Coronary artery (tissue), 2 donors: ENCODE data around the gene HIVEP1.

Experiments used
- DNase-seq: peaks from one replicate; pipeline ENCODE4 v3.0.0-alpha.2; 2017; ENCODE audit warnings: low spot score
- H3K27ac ChIP-seq, 2 donors: fragments of 200-600 bp; sonication (generic); one replicate each; pipeline ENCODE4 v1.5.1; 2016 to 2019
- H3K4me3 ChIP-seq: fragments of 200-600 bp; sonication (generic); 2 replicates; pipeline ENCODE4 v1.5.1; 2016; ENCODE audit warnings: mild to moderate bottlenecking, moderate library complexity
- TF ChIP-seq, protein P1 (sequence below): fragments of 200-600 bp; sonication (generic); IDR thresholded peaks from one replicate; pipeline ENCODE4 v1.5.1; 2019; ENCODE audit warnings: antibody characterized with exemption

Gene HIVEP1

GRCh38 chr6:12169377-12169776 lies 157.3 kb downstream of the HIVEP1 start:
- Histone ChIP-seq H3K4me3 (no peak overlapping the region), H3K27ac (no peak overlapping the region)
- TF ChIP-seq, protein P1, sequence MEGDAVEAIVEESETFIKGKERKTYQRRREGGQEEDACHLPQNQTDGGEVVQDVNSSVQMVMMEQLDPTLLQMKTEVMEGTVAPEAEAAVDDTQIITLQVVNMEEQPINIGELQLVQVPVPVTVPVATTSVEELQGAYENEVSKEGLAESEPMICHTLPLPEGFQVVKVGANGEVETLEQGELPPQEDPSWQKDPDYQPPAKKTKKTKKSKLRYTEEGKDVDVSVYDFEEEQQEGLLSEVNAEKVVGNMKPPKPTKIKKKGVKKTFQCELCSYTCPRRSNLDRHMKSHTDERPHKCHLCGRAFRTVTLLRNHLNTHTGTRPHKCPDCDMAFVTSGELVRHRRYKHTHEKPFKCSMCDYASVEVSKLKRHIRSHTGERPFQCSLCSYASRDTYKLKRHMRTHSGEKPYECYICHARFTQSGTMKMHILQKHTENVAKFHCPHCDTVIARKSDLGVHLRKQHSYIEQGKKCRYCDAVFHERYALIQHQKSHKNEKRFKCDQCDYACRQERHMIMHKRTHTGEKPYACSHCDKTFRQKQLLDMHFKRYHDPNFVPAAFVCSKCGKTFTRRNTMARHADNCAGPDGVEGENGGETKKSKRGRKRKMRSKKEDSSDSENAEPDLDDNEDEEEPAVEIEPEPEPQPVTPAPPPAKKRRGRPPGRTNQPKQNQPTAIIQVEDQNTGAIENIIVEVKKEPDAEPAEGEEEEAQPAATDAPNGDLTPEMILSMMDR = no peak
- DNase-seq = no peak

GRCh38 chr6:12170351-12171092 lies 158.4 kb downstream of the HIVEP1 start:
- H3K27ac ChIP-seq = no peak overlapping the region
- TF ChIP-seq, protein P1 = no peak
- no peak overlapping the region for H3K4me3 ChIP-seq
- DNase-seq = no peak

DNA sequence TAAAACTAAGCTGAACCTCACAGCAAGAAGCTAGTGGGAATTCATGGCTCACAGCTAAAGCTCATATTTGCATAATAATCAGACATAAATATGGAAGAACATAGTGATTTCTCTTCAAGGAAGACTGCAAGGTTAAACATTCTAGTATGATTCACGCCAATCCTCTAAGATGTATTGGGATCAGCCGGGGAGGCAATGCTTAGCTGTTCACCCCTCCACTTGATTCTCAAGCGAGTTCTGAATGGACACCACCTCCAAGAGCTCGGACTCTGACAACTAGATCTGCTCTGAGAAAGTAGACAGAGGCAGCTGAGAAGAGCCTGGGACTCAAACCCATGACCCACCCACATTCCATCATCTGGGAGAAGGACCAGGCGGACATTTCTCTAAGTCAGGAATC lies 159.6 kb downstream of the HIVEP1 start:
- no peak overlapping the region for H3K27ac ChIP-seq
- H3K4me3 ChIP-seq = no peak overlapping the region
- TF ChIP-seq, protein P1 = no peak
- DNase-seq = no peak

DNA sequence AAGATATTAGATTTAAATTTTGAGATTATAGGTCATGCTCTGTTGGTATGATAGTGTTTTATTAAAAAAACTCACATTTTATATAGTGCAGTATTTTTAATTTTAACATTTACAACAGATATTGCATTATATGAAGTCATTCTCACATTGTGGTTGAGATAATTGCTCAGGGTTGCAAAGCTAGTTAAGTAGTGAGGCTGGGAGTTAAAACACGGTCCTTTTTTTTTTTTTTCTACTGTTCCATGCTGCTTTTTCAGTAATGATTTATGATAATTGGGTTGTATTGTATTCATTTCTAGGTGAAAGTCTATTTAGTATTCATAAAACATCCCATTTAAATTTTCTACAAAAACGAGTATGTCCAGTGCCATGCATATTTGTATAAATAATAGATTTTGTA lies 160.5 kb downstream of the HIVEP1 start:
- no peak overlapping the region for H3K4me3 ChIP-seq
- no peak overlapping the region for H3K27ac ChIP-seq
- DNase-seq = no peak
- TF ChIP-seq, protein P1 = no peak

DNA sequence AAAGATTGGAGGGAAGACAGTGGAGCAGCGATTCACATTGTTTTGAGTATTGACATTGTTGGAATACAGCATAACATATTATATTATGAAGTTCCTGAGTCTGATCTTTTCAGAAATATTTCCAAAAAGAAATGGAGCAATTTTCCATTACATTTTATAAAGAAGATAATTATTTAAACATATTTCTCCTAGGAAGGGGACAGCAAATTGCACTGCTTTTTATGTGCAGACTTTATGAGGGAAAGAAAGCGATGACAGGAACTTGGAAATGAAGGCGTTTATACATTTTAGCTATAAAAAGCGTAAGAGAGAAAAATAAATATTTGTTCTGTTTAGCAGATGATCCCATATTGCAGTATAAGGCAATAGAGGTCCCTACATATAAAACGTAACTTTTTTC lies 161.1 kb downstream of the HIVEP1 start:
- no peak for DNase-seq
- TF ChIP-seq, protein P1 = no peak
- Histone ChIP-seq H3K4me3 (no peak overlapping the region), H3K27ac (no peak overlapping the region)

DNA sequence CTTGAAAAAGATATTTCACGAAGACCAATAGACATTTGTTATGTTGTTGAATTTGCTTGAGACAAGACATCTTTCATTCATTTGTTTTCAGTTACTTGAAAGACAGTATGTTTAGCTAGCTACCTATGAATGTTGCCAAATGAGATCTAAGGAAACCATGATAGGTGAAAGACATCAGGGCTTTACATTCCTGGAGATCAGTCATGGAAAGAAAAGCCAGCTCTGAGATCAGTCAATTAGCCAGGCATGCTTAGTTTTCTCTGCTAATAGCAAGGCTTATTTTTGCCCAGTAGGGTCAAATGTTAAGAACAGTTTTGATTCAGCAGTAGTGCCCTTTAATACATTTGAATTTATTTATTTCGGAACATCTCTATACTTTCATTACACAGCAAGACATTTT lies 161.5 kb downstream of the HIVEP1 start:
- TF ChIP-seq, protein P1 = no peak
- H3K27ac ChIP-seq = no peak overlapping the region
- no peak overlapping the region for H3K4me3 ChIP-seq
- no peak for DNase-seq

DNA sequence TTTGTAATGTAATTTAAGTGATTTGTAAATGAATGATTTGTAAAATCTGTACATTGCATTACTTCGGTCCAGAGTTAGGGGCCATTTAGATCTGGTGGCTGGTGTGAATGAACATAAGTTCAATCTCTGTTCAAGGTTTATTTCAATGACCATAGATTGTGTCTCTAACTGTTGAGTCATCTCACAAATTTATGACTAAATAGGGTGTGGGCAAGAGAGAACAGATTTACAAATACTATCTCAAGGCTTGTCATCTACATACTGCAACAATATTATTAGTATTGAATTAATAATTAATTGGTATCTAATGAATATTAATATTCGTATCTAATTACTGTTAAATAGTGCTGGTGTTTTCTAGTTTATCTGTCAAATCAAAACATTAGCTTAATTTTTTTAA lies 162.8 kb downstream of the HIVEP1 start:
- no peak for DNase-seq
- Histone ChIP-seq H3K4me3 (no peak overlapping the region), H3K27ac (no peak overlapping the region)
- TF ChIP-seq, protein P1 = no peak
